ENCODE results near the gene TANC2. TPM values are rescaled to one million over a fixed set of nuclear protein-coding genes. Genes with fewer than 3 reads are reported as not detected.

Gene TANC2
- total RNA-seq, 2 donors from 2014 or later: 8.0 to 193 TPM

- no peak for DNase-seq (ENCODE audit: low spot score)
- intact Hi-C loops (cut with DNase I): no loop called here
- no peak for TF ChIP-seq CTCF (IDR thresholded peaks at IDR 0.05)
- TF ChIP-seq POLR2A (IDR thresholded peaks at IDR 0.05): no peak
- no peak for TF ChIP-seq POLR2AphosphoS5 (IDR thresholded peaks at IDR 0.05)
Observed at GRCh38 chr17:62941358-62941991, 24.6 kb upstream of the TANC2 start.

GRCh38 chr17:62948370-62948769 is 17.7 kb upstream of the TANC2 start:
- no peak for DNase-seq (ENCODE audit: low spot score)
- Histone ChIP-seq H3K4me3 (no peak overlapping the region), H3K4me1 (replicated peaks) (no peaks in the 10 kb centered on the region), H3K27ac (no peak overlapping the region), H3K36me3 (no peaks in the 10 kb centered on the region), H3K27me3 (replicated peaks; ENCODE audit: insufficient read depth) (no peaks in the 10 kb centered on the region), H3K9me3 (no peaks in the 10 kb centered on the region)
- 82% methylated on average over 1 of the region's 1 CpG for WGBS
- intact Hi-C loops (cut with DNase I): no loop called here
- TF ChIP-seq CTCF (IDR thresholded peaks at IDR 0.05) (no peak), POLR2A (IDR thresholded peaks at IDR 0.05) (no peak), POLR2AphosphoS5 (IDR thresholded peaks at IDR 0.05) (no peak)

More at GRCh38 chr17:62941358-62941991, 24.6 kb upstream of the TANC2 start:
- 92% methylated on average over 4 of the region's 4 CpGs for WGBS
- Histone ChIP-seq H3K27ac (no peak overlapping the region), H3K27me3 (replicated peaks; ENCODE audit: insufficient read depth) (no peaks in the 10 kb centered on the region), H3K36me3 (no peaks in the 10 kb centered on the region), H3K9me3 (no peaks in the 10 kb centered on the region), H3K4me1 (replicated peaks) (no peaks in the 10 kb centered on the region), H3K4me3 (no peak overlapping the region)

- no peak for DNase-seq (ENCODE audit: low spot score)
- Histone ChIP-seq H3K27me3 (replicated peaks; ENCODE audit: insufficient read depth) (no peaks in the 10 kb centered on the region), H3K36me3 (no peaks in the 10 kb centered on the region), H3K27ac (no peak overlapping the region), H3K9me3 (no peaks in the 10 kb centered on the region), H3K4me1 (replicated peaks) (no peaks in the 10 kb centered on the region), H3K4me3 (no peak overlapping the region)
- 95% methylated on average over 3 of the region's 3 CpGs for WGBS
- intact Hi-C loops (cut with DNase I): no loop called here
- TF ChIP-seq POLR2A (IDR thresholded peaks at IDR 0.05): no peak
- no peak for TF ChIP-seq POLR2AphosphoS5 (IDR thresholded peaks at IDR 0.05)
- TF ChIP-seq CTCF (IDR thresholded peaks at IDR 0.05): no peak
Observed at GRCh38 chr17:62949036-62949435, 17.0 kb upstream of the TANC2 start.

- TF ChIP-seq CTCF (IDR thresholded peaks at IDR 0.05) (no peak), POLR2A (IDR thresholded peaks at IDR 0.05) (no peak), POLR2AphosphoS5 (IDR thresholded peaks at IDR 0.05) (no peak)
- no peak for DNase-seq (ENCODE audit: low spot score)
- intact Hi-C loops (cut with DNase I): no loop called here
- Histone ChIP-seq H3K9me3 (no peaks in the 10 kb centered on the region), H3K27me3 (replicated peaks; ENCODE audit: insufficient read depth) (no peaks in the 10 kb centered on the region), H3K36me3 (no peaks in the 10 kb centered on the region), H3K27ac (no peak overlapping the region), H3K4me1 (replicated peaks) (no peaks in the 10 kb centered on the region), H3K4me3 (no peak overlapping the region)
- 7% methylated on average over 1 of the region's 1 CpG for WGBS
Observed at GRCh38 chr17:62950067-62950466, 16.0 kb upstream of the TANC2 start.

GRCh38 chr17:62955841-62956352 is 10.1 kb upstream of the TANC2 start:
- no peak overlapping the region for H3K4me3 ChIP-seq
- H3K4me1 ChIP-seq (replicated peaks): no peaks in the 10 kb centered on the region
- intact Hi-C loops (cut with DNase I): no loop called here
- H3K36me3 ChIP-seq: no peaks in the 10 kb centered on the region
- 67% methylated on average over 4 of the region's 4 CpGs for WGBS
- no peak overlapping the region for H3K27ac ChIP-seq
- no peaks in the 10 kb centered on the region for H3K9me3 ChIP-seq
- no peak for DNase-seq (ENCODE audit: low spot score)
- no peak for TF ChIP-seq POLR2AphosphoS5 (IDR thresholded peaks at IDR 0.05)
- TF ChIP-seq POLR2A (IDR thresholded peaks at IDR 0.05): no peak
- TF ChIP-seq CTCF (IDR thresholded peaks at IDR 0.05): no peak
- no peaks in the 10 kb centered on the region for H3K27me3 ChIP-seq (replicated peaks; ENCODE audit: insufficient read depth)

Data from prostate gland (tissue), 2 donors.